AG09309 (cell line): Measurements from ENCODE around the gene CRAT.

ENCODE experiments used
- DNase-seq: peaks from one replicate; pipeline ENCODE4 v3.0.0-alpha.2; 2010; ENCODE audit warnings: low read depth
- H3K4me3 ChIP-seq: 2 replicates; pipeline ENCODE4 v1.5.1; 2011; ENCODE audit warnings: mild to moderate bottlenecking, low read depth, low read length, moderate library complexity; ENCODE audit not compliant: control insufficient read depth
- CTCF ChIP-seq: IDR thresholded peaks from 2 replicates; pipeline ENCODE4 v1.5.1; 2011; ENCODE audit warnings: mild to moderate bottlenecking, low read depth, low read length, inconsistent platforms; ENCODE audit not compliant: insufficient read depth, control insufficient read depth; ENCODE audit errors: missing control alignments

CRAT gene

GRCh38 chr9:129103595-129103965, 7.0 kb downstream of the CRAT start:
- H3K4me3 ChIP-seq = no peak overlapping the region
- TF ChIP-seq CTCF = no peak
- no peak for DNase-seq

GRCh38 chr9:129102791-129103594, 7.6 kb downstream of the CRAT start:
- peak; percentile 58 for TF ChIP-seq CTCF
- H3K4me3 ChIP-seq = no peak overlapping the region
- no peak for DNase-seq

GRCh38 chr9:129102095-129102525, 8.5 kb downstream of the CRAT start:
- TF ChIP-seq CTCF = no peak
- no peak overlapping the region for H3K4me3 ChIP-seq
- DNase-seq = no peak

GRCh38 chr9:129101279-129101678, 9.3 kb downstream of the CRAT start:
- no peak for DNase-seq

GRCh38 chr9:129100383-129101169, 10.0 kb downstream of the CRAT start:
- H3K4me3 ChIP-seq = no peak overlapping the region

More at GRCh38 chr9:129101279-129101678, 9.3 kb downstream of the CRAT start:
- H3K4me3 ChIP-seq = no peak overlapping the region
- no peak for TF ChIP-seq CTCF

GRCh38 chr9:129098328-129098727, 12.3 kb downstream of the CRAT start:
- no peak for TF ChIP-seq CTCF

More at GRCh38 chr9:129100383-129101169, 10.0 kb downstream of the CRAT start:
- no peak for DNase-seq
- no peak for TF ChIP-seq CTCF

More at GRCh38 chr9:129098328-129098727, 12.3 kb downstream of the CRAT start:
- H3K4me3 ChIP-seq = no peak overlapping the region
- DNase-seq = no peak
